Esophagus mucosa (tissue), 1 donor: ENCODE data around the gene ATAD2B. TPM values are rescaled to one million over a fixed set of nuclear protein-coding genes. Genes with fewer than 3 reads are reported as not detected.
"Not testable (repeated sequence)": the region's sequence is repeated elsewhere in the genome, so short reads cannot be mapped to it uniquely, and the experiment has no call there.

Source experiments
- ATAC-seq: fragments of 200-7000 bp; cut with Tn5 transposase; one replicate; pipeline ENCODE4 v1.9.1; 2020
- total RNA-seq: library from RNA; stranded (reverse); gene quantifications from one replicate; pipeline ENCODE4 v1.2.4, GENCODE V29; 2023
- donor health status: DM: yes; HTN: yes; CAD: no.

Gene ATAD2B
- total RNA-seq, 1 donor from 2014 or later = 17.0 TPM

GRCh38 chr2:23745068-23745725 is 181.7 kb downstream of the ATAD2B start:
- ATAC-seq = no peak

DNA sequence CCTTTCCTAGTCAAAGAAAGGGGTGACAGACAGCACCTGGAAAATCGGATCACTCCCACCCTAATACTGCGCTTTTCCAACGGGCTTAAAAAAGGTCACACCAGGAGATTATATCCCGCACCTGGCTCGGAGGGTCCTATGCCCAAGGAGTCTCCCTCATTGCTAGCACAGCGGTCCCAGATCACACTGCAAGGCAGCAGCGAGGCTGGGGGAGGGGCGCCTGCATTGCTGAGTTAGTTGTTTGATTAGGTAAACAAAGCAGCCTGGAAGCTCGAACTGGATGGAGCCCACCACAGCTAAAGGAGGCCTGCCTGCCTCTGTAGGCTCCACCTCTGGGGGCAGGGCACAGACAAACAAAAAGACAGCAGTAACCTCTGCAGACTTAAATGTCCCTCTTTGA is 190.1 kb downstream of the ATAD2B start:
- not testable (repeated sequence) for ATAC-seq

DNA sequence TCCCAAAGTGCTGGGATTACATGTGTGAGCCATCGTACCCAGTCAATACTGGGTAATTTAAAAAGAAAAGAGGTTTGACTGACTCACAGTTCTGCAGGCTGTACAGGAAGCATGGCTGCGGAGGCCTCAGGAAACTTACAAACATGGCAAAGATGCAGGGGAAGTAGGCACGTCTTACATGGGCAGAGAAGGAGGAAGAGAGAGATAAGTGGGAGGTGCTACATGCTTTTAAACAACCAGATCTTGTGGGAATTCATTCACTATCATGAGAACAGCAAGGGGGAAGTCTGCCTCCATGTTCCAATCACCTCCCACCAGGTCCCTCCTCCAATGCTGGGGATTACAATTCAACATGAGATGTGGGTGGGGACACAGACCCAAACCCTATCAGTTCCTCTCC is 192.5 kb downstream of the ATAD2B start:
- no peak for ATAC-seq

DNA sequence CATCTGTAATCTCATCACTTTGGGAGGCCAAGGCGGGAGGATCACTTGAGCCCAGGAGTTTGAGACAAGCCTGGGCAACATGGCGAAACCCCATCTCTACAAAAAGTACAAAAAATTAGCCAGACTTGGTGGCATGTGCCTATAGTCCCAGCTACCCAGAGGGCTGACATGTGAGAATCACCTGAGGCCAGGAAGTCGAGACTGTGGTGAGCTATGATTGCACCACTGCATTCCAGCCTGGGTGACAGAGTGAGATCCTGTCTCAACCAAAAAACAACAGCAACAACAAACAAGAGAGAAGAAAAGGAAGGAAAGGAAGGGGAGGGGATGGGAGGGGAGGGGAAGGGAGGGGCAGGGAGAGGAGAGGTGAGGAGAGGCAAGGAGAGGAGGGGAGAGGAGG is 203.9 kb downstream of the ATAD2B start:
- not testable (repeated sequence) for ATAC-seq

- ATAC-seq = no peak
These were observed 204.7 kb downstream of the ATAD2B start for GRCh38 chr2:23722255-23722654.

- no peak for ATAC-seq
These were observed 205.5 kb downstream of the ATAD2B start for GRCh38 chr2:23721454-23721826.

GRCh38 chr2:23720705-23721453 is 206.0 kb downstream of the ATAD2B start:
- ATAC-seq = peak; percentile 90

DNA sequence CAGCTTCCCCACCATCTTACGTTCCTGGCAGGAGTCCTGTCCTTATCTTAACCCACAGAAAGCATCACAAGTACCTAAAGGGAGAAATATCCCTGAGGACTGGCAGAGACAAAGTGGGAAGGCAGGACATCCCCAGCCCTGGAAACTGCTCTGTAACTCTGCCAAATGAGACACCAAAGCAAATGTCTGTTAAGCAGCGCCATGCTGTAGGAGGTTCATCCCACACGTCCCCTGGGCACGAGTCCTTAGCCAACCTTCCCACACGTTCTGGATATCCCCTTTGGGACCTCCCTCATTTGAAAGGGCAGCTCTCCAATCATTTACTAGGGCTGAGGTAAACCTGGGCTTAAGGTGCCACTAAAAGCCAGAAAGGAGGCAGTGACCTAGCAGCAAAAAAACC is 207.2 kb downstream of the ATAD2B start:
- no peak for ATAC-seq

DNA sequence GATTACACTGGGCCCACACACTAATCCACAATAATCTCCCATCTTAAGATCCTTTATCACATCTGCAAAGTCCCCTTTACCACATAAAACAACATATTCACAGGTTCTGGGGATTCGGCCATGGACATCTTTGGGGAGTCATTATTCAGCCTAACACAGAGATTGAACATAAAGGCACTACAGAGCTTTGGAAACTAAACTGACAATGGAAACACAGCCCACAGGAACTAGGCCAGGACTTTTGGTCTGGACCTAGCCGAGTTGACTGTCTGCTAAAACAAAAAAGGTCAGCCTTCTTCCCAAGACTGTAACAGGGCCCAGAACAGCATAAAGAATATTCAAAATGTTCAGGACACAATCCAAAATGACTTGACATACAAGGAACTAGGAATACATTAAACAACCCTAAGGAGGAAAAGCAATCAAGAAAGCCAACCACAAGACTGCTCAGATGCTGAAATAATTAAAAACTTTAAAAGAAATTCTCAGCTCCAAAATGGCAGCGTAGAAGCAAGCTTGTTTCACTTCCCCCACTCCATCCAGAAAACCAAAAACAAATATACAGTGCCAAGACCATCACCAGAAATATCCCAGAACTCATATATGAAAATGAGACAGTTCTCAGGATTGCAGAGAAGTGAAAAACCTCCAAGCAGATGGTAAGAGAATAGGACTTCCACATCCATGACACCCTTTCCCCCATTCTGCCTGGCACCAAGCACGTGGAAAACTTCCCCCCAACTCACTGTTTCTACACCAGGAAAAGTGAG is 207.8 kb downstream of the ATAD2B start:
- ATAC-seq = no peak

- no peak for ATAC-seq
These were observed 213.6 kb downstream of the ATAD2B start for GRCh38 chr2:23713351-23713750.

- ATAC-seq = no peak
These were observed 214.2 kb downstream of the ATAD2B start for GRCh38 chr2:23712756-23713151.

GRCh38 chr2:23711979-23712755 is 214.8 kb downstream of the ATAD2B start:
- no peak for ATAC-seq

DNA sequence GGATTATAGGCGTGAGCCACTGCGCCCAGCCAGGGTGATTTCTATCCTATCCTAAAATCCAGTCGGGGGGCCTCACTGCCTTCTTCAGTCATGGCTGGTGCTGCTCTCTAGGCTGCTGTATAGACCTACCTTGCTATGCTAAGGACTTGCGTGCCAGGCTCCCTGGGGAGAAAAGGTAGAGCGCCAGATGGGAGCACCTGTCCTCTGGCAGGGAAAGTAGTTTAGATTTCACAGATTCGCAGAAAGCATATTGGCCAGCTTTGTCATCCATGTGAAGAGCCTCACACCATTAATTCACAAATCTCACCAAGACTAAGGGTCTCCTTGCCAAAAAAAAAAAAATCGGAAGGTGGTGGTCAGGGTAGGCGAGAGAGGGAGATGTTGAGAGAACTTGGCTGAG is 217.6 kb downstream of the ATAD2B start:
- no peak for ATAC-seq

- ATAC-seq = no peak
These were observed 218.2 kb downstream of the ATAD2B start for GRCh38 chr2:23708771-23709170.

DNA sequence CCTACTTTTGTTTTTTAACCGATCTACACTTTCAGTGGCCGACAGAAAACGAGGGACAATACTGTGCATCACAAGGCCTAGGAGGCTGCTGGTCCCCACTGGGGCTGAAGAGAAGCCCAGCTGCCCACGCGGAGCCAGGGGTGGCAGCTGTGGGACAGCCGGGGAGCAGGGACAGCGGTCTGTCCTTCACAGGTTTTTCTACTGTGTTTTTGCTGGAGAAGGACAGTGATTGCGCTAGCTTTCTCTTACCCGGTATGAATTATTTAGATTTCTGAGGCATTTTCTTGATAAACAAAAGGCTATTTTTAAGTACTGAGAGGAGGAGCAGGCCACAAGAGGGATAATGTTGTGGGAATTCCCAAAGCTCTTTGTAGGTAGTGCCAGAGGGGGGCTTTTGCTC is 219.8 kb downstream of the ATAD2B start:
- ATAC-seq = no peak

DNA sequence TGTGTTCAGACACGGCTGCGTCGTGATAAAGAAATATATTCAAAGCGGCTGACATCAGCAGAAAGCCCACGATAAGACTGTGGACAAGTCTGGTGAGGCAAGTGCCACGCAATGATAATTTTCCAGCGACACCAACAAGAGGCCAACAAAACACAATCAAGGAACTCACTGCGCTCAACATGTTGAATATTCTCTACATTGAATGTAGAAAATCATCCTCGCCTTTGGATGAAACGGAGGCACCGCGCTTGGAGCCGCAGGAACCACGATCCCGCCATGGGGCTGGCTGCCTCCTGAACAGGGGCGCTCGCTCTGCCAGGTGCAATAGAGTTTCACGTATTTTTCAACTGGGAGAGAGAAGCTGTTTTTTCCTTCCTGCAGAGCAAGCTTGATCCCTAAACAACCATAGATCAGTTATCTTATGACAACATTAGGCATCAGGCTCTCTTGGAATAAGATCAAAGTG is 220.3 kb downstream of the ATAD2B start:
- ATAC-seq = no peak

DNA sequence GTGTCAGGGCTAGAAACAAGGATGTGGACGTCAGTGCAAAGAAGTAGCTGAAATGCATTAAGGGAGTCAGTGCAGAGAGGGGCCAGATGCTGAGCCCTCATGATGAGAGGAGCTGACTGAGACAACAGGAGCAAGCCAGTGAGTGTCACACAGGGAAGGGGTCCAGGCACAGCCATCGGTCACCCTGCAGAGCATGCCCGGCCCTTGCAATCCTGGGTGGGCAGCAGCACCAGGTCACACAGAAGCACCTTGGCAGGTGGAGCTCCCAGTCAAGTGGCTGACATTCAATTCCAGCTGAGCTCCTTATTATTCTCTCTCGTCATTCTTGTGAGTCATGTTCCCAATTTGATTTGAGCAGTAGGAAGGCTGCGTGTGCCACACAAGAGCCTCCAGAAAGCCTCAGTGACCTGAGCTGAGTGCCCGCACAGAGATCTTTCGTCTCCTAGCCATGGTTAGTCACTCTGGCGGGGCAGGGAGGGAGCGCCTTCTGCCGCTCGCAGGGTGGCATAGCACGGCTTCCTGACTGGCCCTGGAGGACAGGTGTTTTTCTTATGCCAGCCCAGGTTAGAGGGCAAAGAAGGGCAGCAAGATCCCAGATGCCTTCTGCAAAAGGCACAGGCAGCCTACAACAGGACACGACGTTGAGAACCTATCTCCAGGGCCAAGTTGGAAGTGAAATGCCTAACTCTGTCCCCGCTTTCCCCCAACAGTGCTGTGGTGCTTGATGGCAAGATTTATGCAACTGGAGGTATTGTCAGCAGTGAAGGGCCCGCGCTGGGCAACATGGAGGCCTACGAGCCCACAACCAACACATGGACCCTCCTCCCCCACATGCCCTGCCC is 220.9 kb downstream of the ATAD2B start:
- peak; percentile 9 for ATAC-seq

- no peak for ATAC-seq
These were observed 223.1 kb downstream of the ATAD2B start for GRCh38 chr2:23703583-23704385.

DNA sequence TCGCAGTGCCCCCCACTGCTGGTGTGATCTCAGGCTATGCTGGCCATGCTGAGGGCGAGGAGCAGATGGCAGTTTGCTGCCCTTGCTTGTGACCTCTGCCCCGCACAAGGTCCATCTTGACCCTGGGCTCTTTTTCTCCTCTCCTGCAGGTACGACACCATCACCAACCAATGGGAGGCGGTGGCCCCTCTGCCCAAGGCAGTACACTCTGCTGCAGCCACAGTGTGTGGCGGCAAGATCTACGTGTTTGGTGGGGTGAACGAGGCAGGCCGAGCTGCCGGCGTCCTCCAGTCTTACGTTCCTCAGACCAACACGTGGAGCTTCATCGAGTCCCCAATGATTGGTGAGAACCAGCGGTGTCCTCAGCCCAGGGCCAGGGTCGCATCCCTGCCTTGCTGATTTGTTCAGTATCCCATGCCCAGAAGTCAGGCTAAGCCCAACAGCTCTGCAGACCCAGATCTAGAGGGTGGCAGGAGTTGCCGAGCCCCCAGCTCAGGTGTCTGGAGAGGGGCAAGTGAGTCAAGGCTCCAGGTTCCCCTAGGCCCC is 223.8 kb downstream of the ATAD2B start:
- ATAC-seq = no peak

DNA sequence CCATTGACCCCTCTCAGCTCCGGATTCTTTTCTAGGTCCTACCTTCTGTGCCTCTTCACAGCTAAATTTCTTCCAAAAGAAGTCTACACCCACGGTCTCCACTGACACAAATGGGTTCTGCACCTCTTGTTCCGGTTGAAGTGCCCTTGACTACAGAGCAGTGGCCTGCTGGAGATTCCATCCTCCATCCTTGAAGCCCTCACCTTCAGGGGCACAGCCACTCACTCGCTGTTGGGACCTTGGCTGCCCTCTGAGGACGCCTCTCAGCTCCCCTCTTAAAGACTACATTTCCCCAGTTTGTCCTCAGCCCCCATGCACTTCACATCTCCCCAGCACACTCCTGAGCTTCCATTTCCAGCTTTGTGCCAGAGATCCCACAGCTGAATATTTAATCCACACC is 226.3 kb downstream of the ATAD2B start:
- no peak for ATAC-seq

- no peak for ATAC-seq
These were observed 227.4 kb downstream of the ATAD2B start for GRCh38 chr2:23699580-23699925.
